ENCODE results near the gene PCDHGB6.
"Not testable (repeated sequence)": the region's sequence is repeated elsewhere in the genome, so short reads cannot be mapped to it uniquely, and the experiment has no call there.

PCDHGB6 gene

DNA sequence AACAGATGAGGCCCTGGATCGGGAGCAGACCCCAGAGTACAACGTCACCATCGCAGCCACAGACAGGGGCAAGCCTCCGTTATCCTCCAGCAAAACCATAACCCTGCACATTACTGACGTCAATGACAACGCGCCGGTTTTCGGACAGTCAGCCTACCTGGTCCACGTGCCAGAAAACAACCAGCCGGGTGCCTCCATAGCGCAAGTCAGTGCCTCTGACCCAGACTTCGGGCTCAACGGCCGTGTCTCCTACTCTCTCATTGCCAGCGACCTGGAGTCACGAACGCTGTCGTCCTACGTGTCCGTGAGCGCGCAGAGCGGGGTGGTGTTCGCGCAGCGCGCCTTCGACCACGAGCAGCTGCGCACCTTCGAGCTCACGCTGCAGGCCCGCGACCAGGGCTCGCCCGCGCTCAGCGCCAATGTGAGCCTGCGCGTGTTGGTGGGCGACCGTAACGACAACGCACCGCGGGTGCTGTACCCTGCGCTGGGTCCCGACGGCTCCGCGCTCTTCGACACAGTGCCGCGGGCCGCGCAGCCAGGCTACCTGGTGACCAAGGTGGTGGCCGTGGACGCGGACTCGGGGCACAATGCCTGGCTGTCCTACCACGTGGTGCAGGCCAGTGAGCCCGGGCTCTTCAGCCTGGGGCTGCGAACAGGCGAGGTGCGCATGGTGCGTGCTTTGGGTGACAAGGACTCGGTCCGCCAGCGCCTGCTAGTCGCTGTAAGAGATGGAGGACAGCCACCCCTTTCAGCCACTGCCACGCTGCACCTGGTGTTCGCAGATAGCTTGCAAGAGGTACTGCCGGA, 11.5 kb downstream of the PCDHGB6 start:
- no peak for DNase-seq (ENCODE audit: low read depth)

DNA sequence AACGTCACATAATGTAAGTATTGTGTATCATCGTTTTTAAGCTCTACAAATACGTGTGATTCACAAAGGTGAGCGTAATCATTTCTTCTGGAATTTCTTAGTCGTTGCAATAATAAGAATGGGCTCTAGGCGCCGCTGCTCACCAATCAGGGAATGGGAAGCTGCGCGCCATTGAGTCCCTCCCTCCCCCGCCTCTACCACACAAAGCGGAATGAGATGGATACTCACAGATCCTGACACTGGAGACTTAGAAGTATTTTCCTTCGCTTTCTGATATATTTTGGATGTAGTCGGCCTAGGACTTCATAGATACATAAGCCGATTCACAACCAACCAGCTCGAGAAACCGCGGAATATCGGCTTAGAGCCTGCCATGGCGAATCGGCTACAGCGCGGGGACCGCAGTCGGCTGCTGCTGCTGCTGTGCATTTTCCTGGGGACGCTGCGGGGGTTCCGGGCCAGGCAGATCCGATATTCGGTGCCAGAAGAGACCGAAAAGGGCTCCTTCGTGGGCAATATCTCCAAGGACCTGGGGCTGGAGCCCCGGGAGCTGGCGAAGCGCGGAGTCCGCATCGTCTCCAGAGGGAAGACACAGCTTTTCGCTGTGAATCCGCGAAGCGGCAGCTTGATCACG, 13.2 kb downstream of the PCDHGB6 start, which contains the start of gene PCDHGA11:
TSS of gene PCDHGA11 (plus strand) at position 197 of the 634 bp plus-strand sequence. CDS start at position 374, 177 bp downstream.
- peak; percentile 53 for DNase-seq (ENCODE audit: low read depth)

DNA sequence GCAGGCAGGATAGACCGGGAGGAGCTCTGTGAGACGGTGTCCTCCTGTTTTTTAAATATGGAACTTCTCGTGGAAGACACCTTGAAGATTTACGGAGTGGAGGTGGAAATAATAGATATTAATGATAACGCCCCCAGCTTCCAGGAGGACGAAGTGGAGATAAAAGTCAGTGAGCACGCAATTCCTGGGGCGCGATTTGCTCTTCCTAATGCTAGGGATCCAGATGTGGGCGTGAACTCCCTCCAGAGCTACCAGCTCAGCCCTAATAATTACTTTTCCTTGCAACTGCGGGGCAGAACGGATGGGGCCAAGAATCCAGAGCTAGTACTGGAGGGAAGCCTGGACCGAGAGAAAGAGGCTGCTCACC, 13.7 kb downstream of the PCDHGB6 start:
- no peak for DNase-seq (ENCODE audit: low read depth)

DNA sequence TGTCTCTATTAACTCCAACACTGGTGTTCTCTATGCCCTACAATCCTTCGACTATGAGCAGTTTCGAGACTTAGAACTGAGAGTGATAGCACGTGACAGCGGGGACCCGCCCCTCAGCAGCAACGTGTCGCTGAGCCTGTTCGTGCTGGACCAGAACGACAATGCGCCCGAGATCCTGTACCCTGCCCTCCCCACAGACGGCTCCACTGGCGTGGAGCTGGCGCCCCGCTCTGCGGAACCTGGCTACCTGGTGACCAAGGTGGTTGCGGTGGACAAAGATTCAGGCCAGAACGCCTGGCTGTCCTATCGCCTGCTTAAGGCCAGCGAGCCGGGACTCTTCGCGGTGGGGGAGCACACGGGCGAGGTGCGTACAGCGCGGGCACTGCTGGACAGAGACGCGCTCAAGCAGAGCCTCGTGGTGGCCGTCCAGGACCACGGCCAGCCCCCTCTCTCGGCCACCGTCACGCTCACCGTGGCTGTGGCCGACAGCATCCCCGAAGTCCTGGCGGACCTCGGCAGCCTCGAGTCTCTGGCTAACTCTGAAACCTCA, 15.0 kb downstream of the PCDHGB6 start:
- DNase-seq (ENCODE audit: low read depth), result no peak

- no peak for DNase-seq (ENCODE audit: low read depth)
Observed at GRCh38 chr5:141427783-141428426, 20.1 kb downstream of the PCDHGB6 start.

- DNase-seq (ENCODE audit: low read depth), result peak; percentile 82
Observed at GRCh38 chr5:141430332-141431113, 22.7 kb downstream of the PCDHGB6 start, which contains the start of gene PCDHGA12. PCDHGA12 (plus strand) TSS chr5:141430507; CDS start chr5:141430760, 253 bp downstream.

DNA sequence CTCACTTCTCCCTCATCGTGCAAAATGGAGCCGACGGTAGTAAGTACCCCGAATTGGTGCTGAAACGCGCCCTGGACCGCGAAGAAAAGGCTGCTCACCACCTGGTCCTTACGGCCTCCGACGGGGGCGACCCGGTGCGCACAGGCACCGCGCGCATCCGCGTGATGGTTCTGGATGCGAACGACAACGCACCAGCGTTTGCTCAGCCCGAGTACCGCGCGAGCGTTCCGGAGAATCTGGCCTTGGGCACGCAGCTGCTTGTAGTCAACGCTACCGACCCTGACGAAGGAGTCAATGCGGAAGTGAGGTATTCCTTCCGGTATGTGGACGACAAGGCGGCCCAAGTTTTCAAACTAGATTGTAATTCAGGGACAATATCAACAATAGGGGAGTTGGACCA, 23.5 kb downstream of the PCDHGB6 start:
- DNase-seq (ENCODE audit: low read depth), result no peak

- not testable (repeated sequence) for DNase-seq (ENCODE audit: low read depth)
Observed at GRCh38 chr5:141432308-141432707, 24.5 kb downstream of the PCDHGB6 start.

GRCh38 chr5:141432726-141433125, 24.9 kb downstream of the PCDHGB6 start:
- not testable (repeated sequence) for DNase-seq (ENCODE audit: low read depth)

DNA sequence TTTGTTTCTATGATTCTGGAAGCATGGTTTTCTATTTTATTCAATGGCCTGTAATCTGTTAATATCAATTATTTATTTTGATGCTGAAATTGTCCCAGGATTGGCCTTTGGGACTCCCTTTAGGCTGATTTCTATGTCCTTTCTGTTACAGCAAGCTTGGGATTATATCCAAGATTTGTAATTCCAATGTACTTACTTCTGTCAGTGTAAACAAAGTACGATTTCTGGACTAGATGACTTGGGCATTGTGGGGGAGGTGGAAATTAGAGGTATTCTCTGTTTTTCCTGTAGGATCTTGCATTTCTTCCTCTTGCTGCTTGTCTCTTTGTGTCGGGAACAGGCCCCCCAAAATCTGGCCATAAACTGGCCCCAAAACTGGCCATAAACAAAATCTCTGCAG, 26.2 kb downstream of the PCDHGB6 start:
- no peak for DNase-seq (ENCODE audit: low read depth)

DNA sequence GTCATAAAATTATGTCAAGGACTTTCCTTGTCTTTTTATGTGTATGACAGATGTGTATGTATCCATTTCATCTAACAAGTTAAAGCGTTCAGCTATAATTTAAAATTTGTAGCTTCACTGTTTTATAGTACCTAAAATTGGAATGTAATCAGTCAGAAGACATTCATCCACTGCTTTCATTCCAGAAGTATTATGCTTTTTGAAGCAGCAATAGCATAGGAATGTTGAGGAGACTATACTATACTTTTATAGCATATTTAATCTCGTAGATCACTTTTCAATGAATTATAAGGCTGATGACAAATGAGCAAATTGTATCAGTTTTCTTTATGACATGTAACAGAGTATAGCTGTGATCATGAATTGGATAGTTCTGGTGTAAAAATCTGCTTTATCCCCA, 29.4 kb downstream of the PCDHGB6 start:
- no peak for DNase-seq (ENCODE audit: low read depth)

- no peak for DNase-seq (ENCODE audit: low read depth)
Observed at GRCh38 chr5:141439411-141440141, 31.8 kb downstream of the PCDHGB6 start.

DNA sequence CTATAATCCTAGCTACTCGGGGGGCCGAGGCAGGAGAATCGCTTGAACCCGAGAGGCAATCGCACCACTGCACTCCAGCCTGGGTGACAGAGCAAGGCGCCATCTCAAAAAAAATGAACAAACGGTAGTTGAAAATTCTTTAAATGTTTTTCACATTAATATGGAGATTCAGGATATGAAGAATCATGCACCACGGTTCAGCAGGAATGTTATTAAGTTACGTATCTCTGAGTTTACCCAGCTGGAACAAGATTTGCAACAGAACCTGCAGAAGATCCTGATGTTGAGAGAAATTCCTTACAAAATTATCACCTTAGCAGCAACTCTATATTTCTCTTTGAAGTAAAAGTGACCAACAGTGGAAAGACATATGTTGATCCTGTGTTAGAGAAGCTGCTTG, 32.5 kb downstream of the PCDHGB6 start:
- DNase-seq (ENCODE audit: low read depth), result no peak

DNA sequence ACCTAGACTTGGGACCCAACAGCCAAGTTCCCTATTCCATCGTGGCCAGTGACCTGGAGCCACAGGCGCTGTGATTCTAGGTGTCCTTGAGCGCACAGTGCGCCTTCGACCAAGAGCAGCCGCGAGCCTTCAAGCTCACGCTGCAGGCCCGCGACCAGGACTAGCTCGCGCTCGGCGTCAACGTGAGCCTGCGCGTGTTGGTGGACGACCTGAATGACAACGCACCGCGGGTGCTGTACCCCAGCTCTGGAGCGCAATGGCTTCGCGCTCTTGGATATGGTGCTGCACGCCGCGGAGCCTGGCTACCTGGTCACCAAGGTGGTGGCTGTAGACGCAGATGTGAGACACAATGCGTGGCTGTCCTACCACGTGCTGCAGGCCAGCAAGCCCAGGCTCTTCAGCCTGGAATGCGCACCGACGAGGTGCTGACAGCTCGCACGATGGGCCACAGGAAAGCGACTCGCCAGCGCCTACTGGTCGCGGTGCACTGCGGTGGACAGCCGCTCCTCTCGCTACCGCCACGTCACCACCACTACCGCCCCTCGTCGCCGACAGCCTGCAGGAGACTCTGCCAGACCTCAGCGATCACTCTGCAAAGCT, 33.9 kb downstream of the PCDHGB6 start:
- no peak for DNase-seq (ENCODE audit: low read depth)

Measured in fibroblast of the conjunctiva (primary cell).